ENCODE data around the gene FBH1.

FBH1 gene

DNA sequence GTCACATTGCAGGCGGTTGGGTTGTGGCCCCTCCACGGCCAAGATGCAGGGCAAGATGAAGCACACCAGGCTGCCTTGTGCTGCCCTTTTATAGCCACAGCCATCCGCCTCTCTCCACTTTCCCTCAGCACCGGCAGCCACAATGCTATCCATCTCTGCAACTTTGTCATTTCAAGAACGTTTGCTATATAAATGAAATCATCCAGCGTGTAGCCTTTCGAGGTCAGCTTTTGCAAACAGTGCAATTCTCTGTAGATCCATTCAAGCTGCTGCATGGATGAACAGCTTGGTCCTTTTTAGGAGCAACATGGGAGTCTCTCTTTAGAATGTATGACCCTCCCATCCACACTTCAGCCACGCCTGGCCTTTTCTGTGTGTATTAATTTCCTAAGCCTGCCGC is 93.7 kb downstream of the FBH1 start:
- DNase-seq, result no peak

- no peak for DNase-seq
Measured at GRCh38 chr10:5985029-5985428, 95.0 kb downstream of the FBH1 start.

Measured in stimulated activated CD4-positive, alpha-beta T cell treated with anti-CD3 and anti-CD28 coated beads, Interleukin-4, amount 100 ng/mL, for 4 hours (primary cell).